IPS DF 19.7 (cell line): ENCODE data around the gene OOSP2.

Experiments used
- DNase-seq: peaks from one replicate; pipeline ENCODE4 v3.0.0-alpha.2; 2013; ENCODE audit warnings: low read depth, low spot score

Gene OOSP2

GRCh38 chr11:60078745-60079144, 38.5 kb downstream of the OOSP2 start:
- no peak for DNase-seq

GRCh38 chr11:60080535-60080934, 40.3 kb downstream of the OOSP2 start:
- DNase-seq: no peak

GRCh38 chr11:60084631-60085273, 44.5 kb downstream of the OOSP2 start:
- DNase-seq: no peak

GRCh38 chr11:60085909-60086308, 45.7 kb downstream of the OOSP2 start:
- DNase-seq: no peak

GRCh38 chr11:60087239-60087638, 47.0 kb downstream of the OOSP2 start:
- DNase-seq: no peak

GRCh38 chr11:60088364-60088763, 48.2 kb downstream of the OOSP2 start, which contains the start of gene MS4A2:
MS4A2 (plus strand) TSS chr11:60088664; CDS start chr11:60088766, 102 bp downstream.
- no peak for DNase-seq

GRCh38 chr11:60095477-60096120, 55.4 kb downstream of the OOSP2 start:
- no peak for DNase-seq

GRCh38 chr11:60097189-60097588, 57.0 kb downstream of the OOSP2 start:
- DNase-seq: no peak
